Stimulated activated CD4-positive, alpha-beta T cell treated with anti-CD3 and anti-CD28 coated beads, Interleukin-4, amount 100 ng/mL, for 4 hours (primary cell): ENCODE data around the gene KCNH6.

Experiments used
- DNase-seq, 2 experiments: peaks; one replicate each; pipeline ENCODE4 v3.0.0-alpha.2; 2020

KCNH6 gene

GRCh38 chr17:63489291-63489690 is 33.9 kb upstream of the KCNH6 start:
- DNase-seq = no peak

DNA sequence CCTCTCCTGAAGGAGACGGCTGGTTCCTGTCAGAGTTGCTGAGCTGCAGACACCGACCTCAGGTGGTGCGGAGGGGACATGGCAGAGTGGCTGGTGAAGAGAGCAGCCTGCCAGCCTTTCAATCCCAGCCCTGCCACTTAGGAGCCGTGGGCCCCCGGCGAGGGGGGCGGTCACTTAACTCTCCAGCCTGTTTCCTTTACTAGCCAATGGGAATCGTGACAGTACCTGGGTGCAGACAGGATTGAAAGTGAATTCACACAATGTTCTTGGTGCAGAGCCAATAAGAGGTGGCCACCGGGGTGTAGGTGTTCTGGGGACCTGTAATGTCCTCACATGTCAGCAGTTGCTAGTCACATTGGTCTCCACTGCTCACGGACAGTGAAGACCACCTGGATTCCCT is 32.8 kb upstream of the KCNH6 start:
- DNase-seq = no peak

DNA sequence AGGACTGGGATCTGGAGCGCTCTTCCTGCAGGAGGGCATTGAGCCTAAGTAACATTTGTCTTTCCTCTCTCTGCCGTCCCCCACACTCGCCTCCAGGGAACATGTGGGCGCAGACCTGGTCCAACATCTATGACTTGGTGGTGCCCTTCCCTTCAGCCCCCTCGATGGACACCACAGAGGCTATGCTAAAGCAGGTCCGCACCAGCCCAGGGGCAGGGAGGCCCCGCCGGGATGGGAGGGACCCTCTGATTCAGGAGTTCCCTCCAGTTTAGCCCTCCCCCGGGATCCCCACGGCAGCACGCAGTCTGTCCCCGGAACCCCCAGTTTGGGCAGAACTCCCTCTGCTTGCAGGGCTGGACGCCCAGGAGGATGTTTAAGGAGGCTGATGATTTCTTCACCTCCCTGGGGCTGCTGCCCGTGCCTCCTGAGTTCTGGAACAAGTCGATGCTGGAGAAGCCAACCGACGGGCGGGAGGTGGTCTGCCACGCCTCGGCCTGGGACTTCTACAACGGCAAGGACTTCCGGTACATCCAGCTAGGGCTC is 32.2 kb upstream of the KCNH6 start:
- DNase-seq = no peak

DNA sequence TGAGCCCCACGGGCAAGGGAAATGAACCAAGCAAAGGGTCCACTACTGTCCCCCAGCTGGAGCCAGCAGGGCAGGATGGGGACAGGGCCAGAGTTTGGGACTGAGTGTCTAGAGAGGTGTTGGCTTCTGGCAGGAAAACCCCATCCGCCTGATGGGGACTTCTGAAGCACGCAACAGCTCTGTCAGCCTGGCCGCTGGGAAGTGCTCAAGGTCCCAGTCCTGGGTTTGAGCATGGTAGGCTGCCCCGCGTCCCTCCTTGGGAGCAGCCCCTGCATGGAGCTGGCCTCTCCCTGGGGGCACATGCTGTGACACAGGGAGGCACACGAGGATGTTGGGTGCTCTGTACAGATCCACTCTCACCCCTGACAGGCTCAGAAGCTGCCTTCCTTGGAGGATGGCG is 31.7 kb upstream of the KCNH6 start:
- no peak for DNase-seq

DNA sequence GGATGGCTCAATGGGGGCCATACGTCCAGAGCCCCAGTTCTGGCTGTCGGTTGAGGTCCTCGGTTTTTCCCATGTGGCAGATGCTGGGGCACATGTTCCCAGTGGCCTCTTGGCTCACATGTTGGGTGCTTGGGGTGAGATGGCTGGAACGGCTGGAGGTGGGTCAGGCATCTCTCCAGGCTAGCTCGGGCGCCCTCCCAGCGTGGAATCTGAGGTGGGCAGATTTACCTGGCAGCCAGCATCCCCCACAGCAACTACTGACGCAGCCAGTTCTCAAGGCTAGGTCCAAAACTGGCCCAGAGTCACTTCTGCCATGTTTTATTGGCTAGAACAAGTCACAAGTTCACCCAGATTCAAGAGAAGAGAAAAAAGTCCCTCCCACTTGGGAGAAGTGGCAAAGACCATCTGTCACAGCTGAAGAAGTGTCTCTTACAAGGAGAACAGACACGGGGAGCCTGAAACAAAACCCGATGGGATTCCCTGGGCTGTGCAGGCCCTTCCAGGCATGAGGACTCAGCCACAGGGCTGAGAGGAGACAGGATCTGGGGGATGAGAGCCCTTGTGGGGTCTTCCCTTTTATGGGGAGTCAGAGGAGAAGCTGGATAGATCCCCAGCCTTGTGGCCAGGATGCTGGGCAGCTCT is 31.1 kb upstream of the KCNH6 start:
- DNase-seq = no peak

- DNase-seq = no peak
Measured at GRCh38 chr17:63492940-63493339, 30.2 kb upstream of the KCNH6 start.

GRCh38 chr17:63493411-63493810 is 29.7 kb upstream of the KCNH6 start:
- DNase-seq = no peak

DNA sequence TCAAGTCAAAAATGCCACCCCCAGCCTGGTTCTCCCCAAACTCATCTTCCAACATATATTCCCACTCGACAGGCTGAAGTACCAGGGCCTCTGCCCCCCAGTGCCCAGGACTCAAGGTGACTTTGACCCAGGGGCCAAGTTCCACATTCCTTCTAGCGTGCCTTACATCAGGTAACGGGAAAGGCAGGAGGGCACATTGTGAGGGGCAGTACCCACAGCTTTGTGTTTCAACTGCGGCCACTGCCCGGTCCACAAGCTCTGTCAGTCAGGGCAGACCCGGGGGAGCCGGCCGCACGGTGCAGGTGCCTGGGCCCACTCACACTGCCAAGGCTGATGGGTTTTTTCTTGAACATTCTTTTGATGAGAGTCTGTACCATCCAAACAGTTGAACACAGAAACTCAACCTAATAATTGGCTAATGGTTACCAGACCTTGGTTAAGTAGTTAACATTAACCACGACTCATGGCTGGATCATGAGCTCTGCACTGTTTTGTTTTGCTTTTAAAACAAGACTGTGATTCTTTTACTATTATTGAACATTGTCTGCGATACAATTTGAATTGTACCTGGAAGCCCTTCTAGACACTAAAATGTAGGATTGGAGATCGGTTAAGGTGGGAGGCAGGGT is 28.7 kb upstream of the KCNH6 start:
- no peak for DNase-seq

DNA sequence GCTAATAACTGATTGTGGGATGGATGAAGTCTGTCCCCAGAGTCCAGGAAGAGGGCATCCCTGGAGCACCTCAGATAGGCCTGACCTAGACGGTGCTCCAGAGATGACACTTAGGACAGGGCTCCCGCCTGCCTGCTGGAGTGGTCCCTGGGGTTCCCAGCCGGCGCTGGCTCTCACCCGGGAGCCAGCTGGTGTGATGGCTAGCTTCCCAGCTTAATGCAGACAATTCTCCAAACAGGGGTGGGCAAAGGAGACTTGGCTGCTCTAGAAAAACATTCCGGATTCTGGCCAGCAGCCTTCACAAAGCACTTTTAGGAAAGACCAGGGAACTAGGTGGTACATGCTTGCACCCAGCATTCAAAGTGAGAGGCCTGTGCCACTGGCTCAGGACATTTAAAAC is 27.7 kb upstream of the KCNH6 start:
- no peak for DNase-seq

DNA sequence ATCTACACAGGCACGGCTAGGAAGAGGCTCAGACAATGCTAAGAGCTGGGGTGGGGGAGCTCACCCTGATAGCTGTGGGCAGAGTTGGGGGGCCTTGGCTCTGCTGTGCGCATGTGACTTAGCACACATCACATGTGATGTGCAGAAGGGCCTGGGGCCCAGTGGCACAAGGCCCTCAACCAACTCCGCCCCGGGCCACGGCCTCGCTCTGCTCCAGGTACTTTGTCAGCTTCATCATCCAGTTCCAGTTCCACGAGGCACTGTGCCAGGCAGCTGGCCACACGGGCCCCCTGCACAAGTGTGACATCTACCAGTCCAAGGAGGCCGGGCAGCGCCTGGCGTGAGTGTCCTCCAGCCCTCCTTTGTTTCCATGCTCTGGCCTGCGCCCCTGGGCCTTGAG is 27.0 kb upstream of the KCNH6 start:
- DNase-seq = no peak

GRCh38 chr17:63496663-63497400 is 26.3 kb upstream of the KCNH6 start:
- no peak for DNase-seq

DNA sequence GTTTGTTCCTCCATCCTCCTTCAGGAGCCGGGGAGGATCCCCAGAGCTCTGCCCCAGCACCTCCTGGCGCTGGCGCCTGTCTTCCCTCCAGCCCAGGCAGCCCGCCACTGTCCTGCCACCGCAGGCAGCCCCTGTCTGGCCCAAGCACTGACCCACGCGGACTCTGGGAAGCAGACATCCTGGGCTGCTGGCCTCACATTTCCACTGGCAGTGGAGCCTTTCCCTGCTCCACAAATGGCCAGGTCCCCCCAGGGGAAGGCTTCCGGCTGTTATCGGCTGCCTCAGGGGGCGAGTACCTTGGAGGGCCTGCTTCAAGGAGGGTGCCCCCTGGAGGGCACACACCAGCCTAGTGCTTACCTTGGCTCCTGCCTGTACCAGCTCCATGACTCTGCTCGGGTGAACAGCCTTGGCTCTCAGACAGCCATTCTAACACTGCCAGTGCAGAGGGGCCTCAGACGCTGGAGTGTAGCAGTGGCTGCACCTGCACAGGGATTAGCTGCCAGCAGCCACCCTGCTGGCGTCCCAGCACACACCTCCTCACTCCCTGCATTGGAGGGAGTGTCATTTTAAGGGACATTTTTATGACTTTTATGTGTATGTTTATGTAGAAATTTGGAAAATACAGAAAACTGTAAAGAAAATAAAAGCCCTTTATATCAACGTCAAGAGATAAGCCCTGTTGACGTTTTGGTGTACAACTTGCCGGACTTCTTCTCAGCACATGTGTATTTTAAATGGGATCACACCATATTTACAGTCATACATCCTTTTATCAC is 25.3 kb upstream of the KCNH6 start:
- DNase-seq = no peak

DNA sequence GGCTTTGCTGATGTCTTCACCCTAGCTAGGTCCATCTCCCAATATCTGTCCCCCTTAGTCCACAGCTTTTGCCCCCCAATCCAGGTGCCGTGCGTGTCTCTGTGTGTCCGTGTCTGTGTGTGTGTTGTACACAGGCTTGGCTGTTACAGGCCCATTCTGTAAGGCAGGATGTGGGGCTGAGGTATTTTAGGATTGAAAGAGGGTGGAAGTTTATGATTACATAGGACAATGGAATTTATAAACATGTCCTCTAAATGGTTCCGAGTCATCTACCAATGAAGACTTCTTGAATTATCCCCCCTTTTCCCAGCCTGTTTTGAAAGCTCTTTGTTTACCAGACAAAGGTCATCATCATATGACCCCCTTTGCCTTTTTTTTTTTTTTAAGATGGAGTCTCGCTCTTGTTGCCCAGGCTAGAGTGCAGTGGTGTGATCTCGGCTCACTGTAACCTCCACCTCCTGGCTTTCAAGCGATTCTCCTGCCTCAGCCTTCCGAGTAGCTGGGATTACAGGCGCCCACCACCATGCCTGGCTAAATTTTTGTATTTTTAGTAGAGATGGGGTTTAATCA is 24.4 kb upstream of the KCNH6 start:
- no peak for DNase-seq

GRCh38 chr17:63500543-63501390 is 22.4 kb upstream of the KCNH6 start:
- DNase-seq = no peak

GRCh38 chr17:63503341-63503705 is 19.8 kb upstream of the KCNH6 start:
- no peak for DNase-seq

DNA sequence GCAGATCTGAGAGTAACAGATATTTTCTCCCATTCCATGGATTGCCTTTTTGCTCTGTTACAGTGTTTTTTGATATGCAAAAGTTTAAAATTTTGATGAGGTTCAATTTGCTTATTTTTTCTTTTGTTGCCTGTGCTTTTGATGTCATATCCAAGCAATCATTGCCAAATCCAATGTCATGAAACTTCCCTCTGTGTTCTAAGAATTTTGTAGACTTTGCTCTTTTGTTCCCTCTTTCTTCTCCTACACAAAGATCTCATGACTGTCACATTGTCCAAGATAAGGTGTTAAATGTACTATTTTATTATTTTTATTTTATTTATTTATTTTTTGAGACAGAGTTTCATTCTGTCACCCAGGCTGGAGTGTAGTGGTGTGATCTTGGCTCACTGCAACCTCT is 18.9 kb upstream of the KCNH6 start:
- DNase-seq = no peak

GRCh38 chr17:63505341-63505740 is 17.8 kb upstream of the KCNH6 start:
- DNase-seq = no peak

- no peak for DNase-seq
Measured at GRCh38 chr17:63506627-63507026, 16.5 kb upstream of the KCNH6 start.

DNA sequence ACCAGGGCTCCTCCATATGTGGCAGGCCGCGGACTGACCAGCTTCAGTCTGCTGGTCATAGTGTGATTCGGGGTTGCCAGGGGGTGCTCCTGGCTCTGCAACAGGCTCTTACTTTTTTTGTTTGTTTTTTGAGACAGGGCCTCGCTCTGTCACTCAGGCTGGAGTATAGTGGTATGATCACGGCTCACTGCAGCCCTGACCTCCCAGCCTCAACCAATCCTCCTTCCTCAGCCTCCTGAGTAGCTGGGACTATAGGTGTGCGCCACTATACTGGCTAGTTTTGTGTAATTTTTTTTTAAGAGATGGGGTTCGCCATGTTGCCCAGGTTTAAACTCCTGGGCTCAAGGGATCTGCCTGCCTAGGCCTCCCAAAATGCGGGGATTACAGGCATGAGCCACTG is 11.8 kb upstream of the KCNH6 start:
- no peak for DNase-seq

GRCh38 chr17:63512388-63512787 is 10.8 kb upstream of the KCNH6 start:
- no peak for DNase-seq

DNA sequence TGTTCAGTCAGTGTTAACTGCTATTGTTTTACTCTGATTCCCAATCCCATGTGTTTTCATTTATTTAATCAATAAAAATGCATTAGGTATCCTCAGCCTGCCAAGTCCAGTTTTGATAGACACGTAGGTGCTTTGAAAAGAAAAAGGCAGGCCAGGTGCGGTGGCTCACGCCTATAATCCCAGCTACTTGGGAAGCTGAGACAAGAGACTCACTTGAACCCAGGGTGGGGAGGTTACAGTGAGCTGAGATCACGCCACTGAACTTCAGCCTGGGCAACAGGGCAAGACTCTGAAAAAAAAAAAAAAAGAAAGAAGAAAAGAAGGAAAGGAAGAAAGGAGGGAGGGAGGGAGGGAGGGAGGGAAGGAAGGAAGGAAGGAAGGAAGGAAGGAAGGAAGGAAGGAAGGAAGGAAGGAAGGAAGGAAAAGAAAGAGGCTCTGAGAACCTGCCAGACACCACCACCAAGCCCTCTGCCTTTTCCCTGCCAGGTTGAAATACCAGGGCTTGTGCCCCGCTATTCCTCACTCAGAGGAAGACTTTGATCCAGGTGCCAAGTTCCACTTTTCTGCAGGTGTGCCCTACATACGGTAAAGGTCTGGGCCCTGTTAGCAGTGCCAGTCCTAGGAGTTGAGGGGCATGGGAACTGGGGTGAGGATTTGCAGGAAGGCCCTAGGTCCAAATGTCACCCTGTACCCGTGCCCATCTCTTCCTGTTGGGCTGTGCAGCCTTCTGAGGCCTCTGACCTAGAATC is 10.1 kb upstream of the KCNH6 start:
- no peak for DNase-seq
